Measurements from ENCODE around the gene TPPP3. TPM values are rescaled to one million over a fixed set of nuclear protein-coding genes. Genes with fewer than 3 reads are reported as not detected.
"Not testable (repeated sequence)": the region's sequence is repeated elsewhere in the genome, so short reads cannot be mapped to it uniquely, and the experiment has no call there.

Gene TPPP3
- total and polyA plus RNA-seq, 2 donors (not counting 3 experiments of a cell fraction or from before 2014, with no cell fraction given): 0.33 to 1.3 TPM

DNA sequence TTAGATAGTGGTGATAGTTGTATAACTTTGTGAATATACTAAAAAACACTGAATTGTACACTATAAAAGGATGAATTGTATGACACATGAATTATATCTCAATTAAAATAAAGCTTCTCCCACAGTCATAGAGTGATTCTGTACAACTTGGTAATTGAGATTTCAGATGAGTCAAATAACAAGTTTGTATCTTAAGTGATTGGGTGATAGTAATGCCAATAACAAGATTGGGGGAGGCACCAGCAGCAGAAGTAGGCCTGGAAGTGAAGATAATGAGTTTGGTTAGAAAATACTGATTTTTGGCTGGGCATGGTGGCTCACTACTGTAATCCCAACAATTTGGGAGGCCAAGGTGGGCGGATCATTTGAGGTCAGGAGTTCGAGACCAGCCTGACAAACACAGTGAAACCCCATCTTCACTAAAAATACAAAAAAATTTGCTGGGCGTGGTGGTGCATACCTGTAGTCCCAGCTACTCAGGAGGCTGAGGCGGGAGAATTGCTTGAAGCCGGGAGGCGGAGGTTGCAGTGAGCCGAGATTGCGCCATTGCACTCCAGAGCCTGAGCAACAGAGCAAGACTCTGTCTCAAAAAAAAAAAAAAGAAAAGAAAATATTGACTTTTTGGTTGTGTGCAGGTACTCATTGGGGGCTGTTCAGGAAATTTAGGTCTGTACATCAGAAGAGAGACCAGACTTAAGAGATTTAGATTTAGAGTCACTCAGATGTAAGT, 33.6 kb downstream of the TPPP3 start:
- BruUV-seq (replicated peaks); dilution Hi-C loops (cut with MboI; ENCODE audit: extremely low pct_ligation_motif_present, low sequenced_read_pairs): not testable (repeated sequence)
- CTCF ChIA-PET: interaction anchor here (0.7 kb wide), 1 partner anchor 33 kb away, joined by 3 read pairs; the partner anchor contains the start of genes KCTD19 and LRRC36

DNA sequence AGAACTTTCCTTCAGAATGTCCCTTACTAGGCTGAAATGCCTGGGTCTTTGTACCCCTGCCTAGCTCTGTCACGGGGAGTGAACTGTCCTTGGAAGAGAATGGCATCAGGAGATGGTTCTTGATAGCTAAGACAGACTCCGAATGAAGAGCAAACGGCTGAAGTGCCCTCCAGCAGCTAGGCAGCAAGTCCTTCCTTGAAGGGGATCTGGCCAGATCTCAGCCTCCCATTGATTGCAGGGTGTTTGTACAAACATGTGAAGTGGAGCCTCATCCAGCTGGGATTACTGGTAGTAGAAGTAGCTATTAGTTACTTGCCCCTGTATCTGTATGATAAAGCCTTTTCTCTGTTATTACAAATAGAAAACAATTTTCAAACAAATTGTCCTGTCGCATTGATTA, 35.7 kb downstream of the TPPP3 start:
- Histone ChIP-seq H3K27me3 (ENCODE audit: control insufficient read depth in 2 of 2, insufficient read depth in 2 of 2, low read length in 2 of 2) (peaks cover 0 to 2% of the 10 kb centered on the region in 2 experiments), H3K4me1 (ENCODE audit: control insufficient read depth, extremely low read depth, insufficient read depth, low read length) (peaks cover 2% of the 10 kb centered on the region), H3K9me3 (replicated peaks; ENCODE audit: control insufficient read depth, insufficient read depth, low read length) (no peaks in the 10 kb centered on the region), H3K9me1 (replicated peaks; ENCODE audit: control insufficient read depth, extremely low read depth, insufficient read depth, low read length) (no peaks in the 10 kb centered on the region), H3K36me3 (ENCODE audit: control insufficient read depth in 2 of 2, extremely low read depth in 1 of 2, insufficient read depth in 2 of 2, low read length in 2 of 2) (no peaks in the 10 kb centered on the region), H3K4me2 (ENCODE audit: insufficient read depth, low read length) (no peak overlapping the region), H4K20me1 (replicated peaks; ENCODE audit: control insufficient read depth, extremely low read depth, insufficient read depth, low read length) (no peaks in the 10 kb centered on the region), H3K4me3 (replicated peaks in 1 of 3; ENCODE audit: insufficient read depth in 1 of 3, low read depth in 1 of 3, low read length in 3 of 3) (no peak overlapping the region), H3K9ac (replicated peaks; ENCODE audit: extremely low read depth, insufficient read depth, low read length) (no peak overlapping the region), H3K79me2 (ENCODE audit: control insufficient read depth, insufficient read depth, low read length) (no peaks in the 10 kb centered on the region), H3K27ac (ENCODE audit: insufficient read depth, low read depth, low read length) (no peak overlapping the region), H2AFZ (ENCODE audit: low read depth, low read length) (no peak overlapping the region)
- TF ChIP-seq, protein P1, sequence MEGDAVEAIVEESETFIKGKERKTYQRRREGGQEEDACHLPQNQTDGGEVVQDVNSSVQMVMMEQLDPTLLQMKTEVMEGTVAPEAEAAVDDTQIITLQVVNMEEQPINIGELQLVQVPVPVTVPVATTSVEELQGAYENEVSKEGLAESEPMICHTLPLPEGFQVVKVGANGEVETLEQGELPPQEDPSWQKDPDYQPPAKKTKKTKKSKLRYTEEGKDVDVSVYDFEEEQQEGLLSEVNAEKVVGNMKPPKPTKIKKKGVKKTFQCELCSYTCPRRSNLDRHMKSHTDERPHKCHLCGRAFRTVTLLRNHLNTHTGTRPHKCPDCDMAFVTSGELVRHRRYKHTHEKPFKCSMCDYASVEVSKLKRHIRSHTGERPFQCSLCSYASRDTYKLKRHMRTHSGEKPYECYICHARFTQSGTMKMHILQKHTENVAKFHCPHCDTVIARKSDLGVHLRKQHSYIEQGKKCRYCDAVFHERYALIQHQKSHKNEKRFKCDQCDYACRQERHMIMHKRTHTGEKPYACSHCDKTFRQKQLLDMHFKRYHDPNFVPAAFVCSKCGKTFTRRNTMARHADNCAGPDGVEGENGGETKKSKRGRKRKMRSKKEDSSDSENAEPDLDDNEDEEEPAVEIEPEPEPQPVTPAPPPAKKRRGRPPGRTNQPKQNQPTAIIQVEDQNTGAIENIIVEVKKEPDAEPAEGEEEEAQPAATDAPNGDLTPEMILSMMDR (IDR thresholded peaks at IDR 0.05; ENCODE audit: extremely low read depth in 1 of 2, insufficient read depth in 1 of 2, low read depth in 1 of 2, low read length in 2 of 2): no peak
- TF ChIP-seq MYC (IDR thresholded peaks at IDR 0.05; ENCODE audit: low read depth, low read length) (no peak), POLR2A (IDR thresholded peaks at IDR 0.05; ENCODE audit: low read depth, low read length) (no peak), GATA2 (IDR thresholded peaks at IDR 0.05; ENCODE audit: insufficient read depth, insufficient read length, low read depth, low read length) (no peak), FOS (IDR thresholded peaks at IDR 0.05; ENCODE audit: borderline replicate concordance, insufficient read depth, low read length) (no peak), POLR2AphosphoS5 (IDR thresholded peaks at IDR 0.05; ENCODE audit: insufficient read depth, low read depth, low read length) (no peak), JUN (IDR thresholded peaks at IDR 0.05; ENCODE audit: borderline replicate concordance, insufficient read depth, insufficient read length, low read depth) (no peak), EZH2 (IDR thresholded peaks at IDR 0.05; ENCODE audit: borderline replicate concordance, low read depth, low read length, severe bottlenecking) (no peak)
- TF ChIP-seq, protein P2, sequence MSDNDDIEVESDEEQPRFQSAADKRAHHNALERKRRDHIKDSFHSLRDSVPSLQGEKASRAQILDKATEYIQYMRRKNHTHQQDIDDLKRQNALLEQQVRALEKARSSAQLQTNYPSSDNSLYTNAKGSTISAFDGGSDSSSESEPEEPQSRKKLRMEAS (IDR thresholded peaks at IDR 0.05; ENCODE audit: insufficient read depth, insufficient read length): no peak
- FAIRE-seq (no peak), DNase-seq (ENCODE audit: low read depth, low spot score) (no peak)
- ChIA-PET CTCF (interaction anchor here (1.2 to 2.3 kb wide), 5 partner anchors 7 to 42 kb away, joined by 4 to 9 read pairs (median 5); partner anchors contain the start of genes KCTD19 and LRRC36), POLR2A (no interaction called here)
- dilution Hi-C loops (cut with MboI; ENCODE audit: extremely low pct_ligation_motif_present, low sequenced_read_pairs): no loop called here
- intact Hi-C loops (cut with micrococcal nuclease): no loop called here
- no TSS peak for BruUV-seq (replicated peaks)

More for the DNA sequence above, 33.6 kb downstream of the TPPP3 start:
- H3K79me2 ChIP-seq (ENCODE audit: control insufficient read depth, insufficient read depth, low read length); H3K9me3 ChIP-seq (replicated peaks; ENCODE audit: control insufficient read depth, insufficient read depth, low read length); intact Hi-C loops (cut with micrococcal nuclease); H3K9me1 ChIP-seq (replicated peaks; ENCODE audit: control insufficient read depth, extremely low read depth, insufficient read depth, low read length); H3K4me2 ChIP-seq (ENCODE audit: insufficient read depth, low read length); H3K27ac ChIP-seq (ENCODE audit: insufficient read depth, low read depth, low read length); H3K4me3 ChIP-seq (replicated peaks in 1 of 3; ENCODE audit: insufficient read depth in 1 of 3, low read depth in 1 of 3, low read length in 3 of 3); H3K9ac ChIP-seq (replicated peaks; ENCODE audit: extremely low read depth, insufficient read depth, low read length); DNase-seq (ENCODE audit: low read depth, low spot score); POLR2A ChIA-PET; H4K20me1 ChIP-seq (replicated peaks; ENCODE audit: control insufficient read depth, extremely low read depth, insufficient read depth, low read length); FAIRE-seq; H3K36me3 ChIP-seq (ENCODE audit: control insufficient read depth in 2 of 2, extremely low read depth in 1 of 2, insufficient read depth in 2 of 2, low read length in 2 of 2); H3K4me1 ChIP-seq (ENCODE audit: control insufficient read depth, extremely low read depth, insufficient read depth, low read length); H2AFZ ChIP-seq (ENCODE audit: low read depth, low read length): not testable (repeated sequence)
- H3K27me3 ChIP-seq (ENCODE audit: control insufficient read depth in 2 of 2, insufficient read depth in 2 of 2, low read length in 2 of 2): peaks cover 11 to 15% of the 10 kb centered on the region in 2 experiments

All from endothelial cell of umbilical vein (primary cell).